Measurements from ENCODE around the gene ANO1.

Gene ANO1

DNA sequence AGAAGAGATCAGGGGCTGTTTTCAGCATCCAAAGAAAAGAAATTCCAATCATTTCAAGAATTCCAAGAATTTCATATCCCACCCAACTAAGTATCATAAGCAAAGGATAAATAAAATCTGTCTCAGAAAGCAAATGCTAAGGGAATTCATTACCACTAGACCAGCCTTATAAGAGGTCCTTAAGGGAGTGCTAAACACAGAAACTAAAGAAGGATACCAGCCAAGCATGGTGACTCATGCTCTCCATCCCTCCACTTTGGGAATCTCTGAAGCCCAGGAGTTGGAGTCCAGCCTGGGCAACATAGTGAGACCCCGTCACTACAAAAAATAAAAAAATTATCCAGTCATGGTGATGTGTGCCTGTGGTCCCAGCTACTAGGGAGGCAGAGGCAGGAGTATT, 142.8 kb downstream of the ANO1 start:
- DNase-seq = no peak

DNA sequence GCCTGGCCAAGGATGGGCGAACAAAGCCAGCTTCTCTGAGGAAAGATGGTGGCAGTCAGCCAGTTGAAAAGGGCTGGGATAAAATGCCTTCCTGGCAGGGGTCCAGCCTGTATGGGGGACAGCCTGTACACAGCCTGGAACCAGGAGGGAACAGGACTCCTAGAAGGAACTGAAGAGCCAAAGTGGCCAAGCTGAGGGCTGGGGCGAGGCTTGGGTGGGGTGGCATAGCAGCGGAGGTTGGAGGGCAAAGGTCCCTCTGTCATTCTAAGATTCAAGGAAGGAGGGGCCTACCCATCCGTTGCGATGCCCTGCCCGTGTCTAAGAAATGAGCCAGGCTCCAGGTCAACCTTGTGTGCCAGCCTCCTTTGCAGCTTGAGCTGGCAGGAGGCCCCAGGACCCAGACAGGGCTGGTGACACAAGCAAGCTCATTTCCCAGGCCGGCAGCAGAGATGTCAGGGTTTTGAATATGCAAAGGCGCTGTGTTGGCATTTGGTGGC, 147.6 kb downstream of the ANO1 start:
- DNase-seq = no peak

DNA sequence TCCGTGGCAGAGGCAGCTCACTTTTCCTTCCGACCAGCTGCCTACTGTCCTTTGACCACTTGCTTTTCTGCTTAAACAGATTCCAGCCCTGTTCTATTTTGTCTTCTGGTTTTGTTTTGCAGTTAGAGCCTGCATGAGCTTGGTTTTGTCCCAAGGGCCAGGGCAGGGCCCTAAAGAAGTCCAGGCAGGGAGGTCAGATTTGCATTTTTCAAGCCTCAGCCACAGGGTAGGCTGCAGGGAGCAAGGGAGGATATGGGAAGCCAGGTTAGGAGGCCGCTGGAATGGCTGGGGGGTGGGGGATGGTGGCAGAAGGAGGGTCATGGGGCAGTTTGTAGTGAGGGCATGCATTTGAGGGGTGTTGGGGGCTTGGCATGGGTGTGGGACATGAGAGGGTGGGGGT, 148.1 kb downstream of the ANO1 start:
- DNase-seq = no peak

DNA sequence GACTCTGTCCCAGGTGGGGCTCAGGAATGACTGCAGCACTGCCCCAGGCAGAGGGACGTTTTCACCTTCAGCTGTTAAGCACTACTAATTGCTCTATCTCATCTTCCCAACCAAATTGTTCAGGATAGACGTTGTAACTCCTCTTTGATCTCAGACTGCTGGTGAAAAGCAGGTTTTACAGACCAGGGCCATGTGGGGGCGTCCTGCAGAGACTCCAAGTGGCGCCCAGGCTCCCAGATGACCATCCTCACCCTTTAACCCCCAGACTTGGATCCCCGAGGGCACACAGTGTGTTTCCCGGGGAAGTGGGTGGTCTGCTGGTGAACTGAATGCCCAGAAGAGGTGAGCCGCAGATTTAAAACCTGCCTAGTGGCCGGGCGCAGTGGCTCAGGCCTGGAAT, 148.8 kb downstream of the ANO1 start:
- DNase-seq = no peak

DNA sequence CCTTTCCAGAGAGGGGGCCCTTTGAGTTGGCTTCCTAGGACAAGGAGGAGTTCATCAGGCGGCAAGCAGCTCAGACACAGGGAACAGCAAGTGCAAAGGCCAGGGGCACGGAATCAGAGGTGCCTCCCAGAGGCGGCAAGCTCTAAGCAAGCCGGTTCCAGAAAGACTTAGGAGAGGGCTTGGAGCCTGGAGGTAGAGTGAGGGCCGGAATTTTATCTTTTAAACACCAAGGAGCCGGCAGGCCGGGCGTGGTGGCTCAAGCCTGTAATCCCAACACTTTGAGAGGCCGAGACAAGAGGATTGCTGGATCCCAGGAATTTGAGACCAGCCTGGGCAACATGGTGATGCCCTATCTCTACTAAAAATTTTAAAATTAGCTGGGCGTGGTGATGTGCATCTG, 151.6 kb downstream of the ANO1 start:
- DNase-seq = no peak

DNA sequence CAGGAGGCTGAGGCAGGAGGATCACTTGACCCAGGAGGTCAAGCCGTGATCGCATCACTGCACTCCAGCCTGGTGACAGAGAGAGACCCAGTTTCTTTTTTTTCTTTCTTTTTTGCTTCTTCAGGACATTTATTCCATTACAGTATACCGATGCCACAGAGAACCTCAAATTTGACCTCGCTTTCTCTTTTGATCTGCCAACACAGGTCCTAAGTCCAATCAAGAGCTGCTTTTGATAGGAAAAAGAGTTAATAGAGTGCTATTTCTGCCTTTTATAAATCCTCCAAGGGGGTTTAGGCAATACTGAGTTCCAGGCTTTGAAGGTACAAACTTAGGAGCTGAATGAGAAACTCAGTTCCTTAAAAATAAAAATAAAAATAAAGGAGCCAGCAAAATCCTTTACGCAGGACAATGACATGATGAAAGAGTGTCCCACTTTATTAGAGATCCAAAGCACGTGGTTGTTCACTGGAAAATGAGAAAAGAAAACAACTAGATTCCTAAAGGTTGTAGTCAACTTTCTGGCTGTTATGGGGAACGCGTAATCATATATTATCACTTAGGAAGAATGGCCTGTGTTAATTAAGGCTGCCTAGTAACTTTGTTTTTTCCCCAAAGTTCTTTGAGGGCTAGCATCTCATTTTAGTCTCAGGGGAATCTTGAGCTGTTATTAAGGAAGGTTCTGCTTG, 152.2 kb downstream of the ANO1 start:
- no peak for DNase-seq

DNA sequence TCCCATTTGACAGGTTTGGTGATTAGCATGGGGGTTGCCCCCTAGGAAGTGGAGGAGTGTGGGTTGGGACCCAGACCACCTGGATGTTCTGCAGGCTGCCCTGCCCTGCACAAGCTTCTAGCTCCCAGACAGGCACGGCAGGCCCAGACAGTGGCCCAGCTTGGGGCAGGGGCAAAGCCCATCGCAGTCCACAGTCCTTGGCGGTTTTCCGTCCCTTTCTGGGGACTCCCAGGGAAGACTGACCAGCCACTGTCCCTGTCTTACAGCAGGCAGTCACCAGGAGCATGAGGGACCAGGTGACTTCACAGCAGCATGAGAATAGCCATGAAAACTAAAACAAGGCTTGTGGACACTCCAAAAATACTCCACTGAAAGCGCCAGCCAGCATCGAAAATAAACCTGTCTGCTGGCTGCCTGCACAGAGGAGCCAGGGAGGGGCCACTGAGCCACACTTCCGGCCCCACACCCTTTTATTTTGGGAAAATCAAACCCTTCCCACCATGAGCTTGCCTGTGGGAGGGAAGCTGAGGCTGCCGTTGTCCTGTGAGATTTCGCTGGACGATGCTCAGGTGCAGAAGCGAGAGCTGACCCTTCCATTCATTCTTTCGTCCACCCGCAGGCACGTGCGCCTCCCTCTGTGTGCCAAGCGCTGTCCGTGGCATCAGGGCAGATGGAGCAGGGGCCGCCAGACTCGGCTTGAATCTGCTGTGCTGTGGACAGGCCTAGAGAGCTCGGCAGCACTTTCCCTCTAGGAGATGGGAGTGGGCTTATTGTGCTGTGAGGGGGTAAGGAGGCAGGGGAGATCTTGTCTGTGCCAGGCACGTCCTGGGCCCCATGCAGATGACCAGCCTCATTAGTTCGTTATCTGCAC, 153.0 kb downstream of the ANO1 start:
- no peak for DNase-seq

DNA sequence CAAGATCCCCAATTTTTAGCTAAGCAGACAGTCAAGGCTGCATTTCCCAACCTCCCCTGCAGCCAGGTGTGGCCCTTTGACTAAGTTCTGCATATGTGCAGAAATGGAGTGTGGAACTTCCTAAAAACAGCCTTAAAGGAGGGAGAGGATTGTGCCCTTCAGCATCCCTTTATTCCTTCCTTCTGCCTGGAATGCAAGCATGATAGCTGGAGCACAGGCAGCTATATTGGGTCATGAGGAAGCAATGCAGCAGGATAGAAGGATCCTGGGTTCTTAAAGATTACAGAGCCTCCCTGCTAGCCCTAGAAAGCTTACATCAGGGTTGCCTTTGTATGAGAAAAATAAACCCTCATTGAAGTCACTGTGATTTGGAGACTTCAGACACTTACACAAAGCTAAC, 154.9 kb downstream of the ANO1 start:
- DNase-seq = no peak

DNA sequence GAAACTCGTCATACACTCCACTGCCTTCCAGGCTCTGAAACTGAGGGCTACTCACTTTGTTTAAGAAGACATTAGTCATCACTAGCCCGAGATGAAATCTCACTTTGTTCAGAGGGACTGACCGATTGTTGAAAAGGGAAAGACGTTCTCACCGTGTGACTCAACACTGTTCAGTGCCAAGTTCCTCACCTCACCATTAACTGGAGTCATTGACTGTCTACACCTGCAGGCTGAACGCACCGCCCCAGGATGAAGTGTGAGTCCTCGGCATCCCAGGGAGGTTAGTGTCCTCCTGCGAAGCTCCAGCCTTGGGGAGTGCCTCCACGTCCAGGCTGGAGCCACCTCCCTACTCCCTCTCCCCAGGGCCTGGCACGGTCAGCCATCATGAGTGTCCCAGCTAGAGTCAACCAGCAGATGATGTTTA, 155.4 kb downstream of the ANO1 start:
- no peak for DNase-seq

DNA sequence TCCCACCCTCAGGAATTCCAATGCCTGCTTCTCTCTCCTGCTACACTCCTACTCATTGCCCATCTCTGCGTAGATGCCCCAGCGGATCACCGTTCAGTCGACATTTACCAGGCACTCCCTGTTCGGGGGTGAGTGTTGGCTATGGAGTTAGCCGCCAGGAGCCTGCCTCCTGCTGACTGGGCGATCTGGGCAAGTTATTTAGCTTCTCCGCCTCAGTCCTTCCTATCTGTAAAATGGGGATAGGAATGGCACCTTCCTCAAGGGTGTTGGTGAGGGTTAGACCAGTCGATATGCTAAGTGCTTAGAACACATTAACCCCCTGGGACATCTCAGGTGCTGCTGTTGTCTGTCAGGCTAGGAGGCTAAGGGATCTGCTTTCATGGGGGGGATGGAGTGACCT, 155.8 kb downstream of the ANO1 start:
- DNase-seq = no peak

Data from activated CD4-positive, alpha-beta T cell treated with anti-CD3 and anti-CD28 coated beads for 1 hour (primary cell).